SH-SY5Y (cell line): ENCODE results near the gene A4GALT.

Experiments
- GATA2 ChIP-seq: IDR thresholded peaks from 2 replicates; pipeline ENCODE4 v1.6.1; 2011; ENCODE audit warnings: mild to moderate bottlenecking, low read depth, low read length
- GATA3 ChIP-seq: IDR thresholded peaks from 2 replicates; pipeline ENCODE4 v1.6.1; 2011; ENCODE audit warnings: low read depth, mild to moderate bottlenecking, low read length, moderate library complexity

A4GALT gene

DNA sequence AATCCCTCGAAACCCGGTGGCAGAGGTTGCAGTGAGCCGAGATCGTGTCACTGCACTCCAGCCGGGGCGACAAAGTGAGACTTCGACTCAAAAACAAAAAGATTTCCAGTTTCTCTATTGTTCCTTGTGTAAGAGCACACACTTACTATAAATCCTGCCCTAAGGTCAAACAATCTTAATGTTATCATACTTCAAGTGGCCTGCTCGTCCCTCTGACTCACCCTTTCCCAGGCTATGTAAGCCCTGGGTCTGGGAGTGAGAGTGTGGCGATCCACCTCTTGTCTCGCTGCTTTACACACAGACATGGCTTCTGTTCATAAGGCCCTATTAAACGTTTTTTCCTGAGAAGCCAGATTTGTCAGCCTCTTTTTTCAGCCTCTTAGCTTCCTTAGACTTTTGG is 24.4 kb upstream of the A4GALT start:
- TF ChIP-seq GATA3 (no peak), GATA2 (no peak)

DNA sequence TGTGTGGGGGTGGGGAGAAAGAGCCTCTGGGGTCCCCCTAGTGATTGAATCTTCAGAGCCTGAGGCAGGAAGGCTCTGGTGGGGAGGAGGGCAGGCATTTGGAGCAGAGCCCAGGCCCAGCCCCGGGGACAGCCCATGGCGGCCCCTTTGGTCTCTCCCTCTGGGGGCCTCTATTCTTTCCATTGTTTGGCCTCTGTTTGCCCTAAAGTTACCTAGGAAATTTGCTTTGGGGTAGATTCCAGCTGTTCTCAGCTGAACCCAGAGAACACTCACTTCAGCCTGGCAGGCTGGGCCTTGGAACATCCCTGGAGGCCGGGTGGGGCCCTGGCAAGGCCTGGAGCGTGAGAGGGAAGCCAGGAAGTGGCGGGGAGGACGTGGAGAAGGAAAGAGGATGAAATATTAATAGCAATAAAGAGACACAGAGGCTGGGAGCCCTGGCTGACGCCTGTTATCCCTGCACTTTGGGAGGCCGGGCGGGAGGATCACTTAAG is 22.9 kb upstream of the A4GALT start:
- TF ChIP-seq GATA3 (no peak), GATA2 (no peak)

DNA sequence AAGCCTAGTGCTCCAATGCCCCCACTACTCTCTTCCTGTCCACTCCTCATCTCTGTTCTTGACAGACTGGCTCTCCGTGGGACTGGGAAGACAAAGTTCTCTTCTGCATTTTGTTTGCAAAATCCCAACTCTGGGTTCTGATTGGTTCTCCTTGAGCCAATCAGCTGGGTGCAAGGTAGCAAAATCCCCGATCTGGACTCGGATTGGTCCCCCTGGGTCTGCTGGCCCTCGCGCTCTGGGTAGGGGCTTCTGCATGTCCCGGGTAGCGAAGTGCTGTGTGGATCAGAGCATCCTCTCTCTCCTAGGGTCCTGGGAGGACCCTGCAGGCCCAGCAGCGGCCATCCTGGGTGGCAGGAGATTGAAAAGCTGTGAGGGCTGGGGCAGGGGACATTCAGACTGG is 22.3 kb upstream of the A4GALT start:
- TF ChIP-seq GATA3 (no peak), GATA2 (no peak)

DNA sequence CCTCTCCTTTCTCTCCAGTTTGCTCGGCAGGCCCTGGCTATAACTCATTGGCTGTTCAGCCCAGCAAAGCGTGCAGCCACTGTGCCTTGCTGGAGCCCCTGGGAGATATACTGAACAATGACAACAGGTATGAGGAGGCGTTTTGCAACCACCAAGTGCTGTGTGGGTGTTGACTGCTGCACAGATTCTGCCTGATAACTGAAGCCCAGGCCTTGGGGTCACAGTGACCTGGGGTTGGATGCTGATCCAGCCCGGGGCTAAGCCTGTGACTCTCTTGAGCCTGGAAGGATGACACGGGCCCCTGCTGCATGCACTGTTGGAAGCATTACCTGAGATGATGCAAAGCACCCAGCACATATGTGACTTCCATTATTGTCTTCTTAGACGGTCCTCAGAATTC is 13.7 kb upstream of the A4GALT start:
- TF ChIP-seq GATA3 (no peak), GATA2 (no peak)

DNA sequence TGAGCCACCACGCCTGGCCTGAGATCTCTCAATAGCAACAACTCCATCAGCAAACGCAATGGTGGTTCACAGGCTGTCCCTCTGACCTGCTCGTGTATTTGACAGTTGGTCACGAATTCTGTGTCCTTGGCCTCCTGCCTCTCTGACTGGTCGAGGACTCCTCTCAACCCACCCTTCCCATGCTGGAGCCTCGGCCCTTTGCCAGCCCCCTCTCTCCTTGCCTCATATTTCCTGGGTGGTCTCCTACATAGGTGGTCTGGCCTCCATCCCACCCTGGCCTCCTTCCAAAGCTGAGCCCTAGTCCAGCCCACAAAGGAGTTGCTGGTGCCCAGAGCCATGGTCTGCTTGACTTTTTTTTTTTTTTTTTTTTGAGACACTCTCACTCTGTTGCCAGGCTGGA is 11.4 kb upstream of the A4GALT start:
- TF ChIP-seq GATA2 (no peak), GATA3 (no peak)

DNA sequence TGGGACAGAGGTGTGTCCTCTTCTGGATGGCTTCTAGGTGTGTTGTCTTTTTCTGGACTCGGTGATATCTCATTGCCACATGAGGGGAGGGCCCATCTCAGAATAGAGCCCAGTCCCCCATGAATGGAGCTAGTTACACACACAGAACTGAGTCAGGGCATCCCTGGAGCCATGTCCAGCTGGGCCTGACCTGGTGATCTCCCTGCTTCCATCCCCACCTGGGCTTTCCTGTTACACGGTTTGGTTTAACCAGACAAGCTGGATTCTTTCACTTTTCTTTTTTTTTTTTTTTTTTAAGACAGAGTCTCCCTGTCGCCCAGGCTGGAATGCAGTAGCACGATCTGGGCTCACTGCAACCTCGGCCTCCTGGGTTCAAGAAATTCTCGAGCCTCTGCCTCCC is 6.1 kb upstream of the A4GALT start:
- TF ChIP-seq GATA3, result no peak
- no peak for TF ChIP-seq GATA2

DNA sequence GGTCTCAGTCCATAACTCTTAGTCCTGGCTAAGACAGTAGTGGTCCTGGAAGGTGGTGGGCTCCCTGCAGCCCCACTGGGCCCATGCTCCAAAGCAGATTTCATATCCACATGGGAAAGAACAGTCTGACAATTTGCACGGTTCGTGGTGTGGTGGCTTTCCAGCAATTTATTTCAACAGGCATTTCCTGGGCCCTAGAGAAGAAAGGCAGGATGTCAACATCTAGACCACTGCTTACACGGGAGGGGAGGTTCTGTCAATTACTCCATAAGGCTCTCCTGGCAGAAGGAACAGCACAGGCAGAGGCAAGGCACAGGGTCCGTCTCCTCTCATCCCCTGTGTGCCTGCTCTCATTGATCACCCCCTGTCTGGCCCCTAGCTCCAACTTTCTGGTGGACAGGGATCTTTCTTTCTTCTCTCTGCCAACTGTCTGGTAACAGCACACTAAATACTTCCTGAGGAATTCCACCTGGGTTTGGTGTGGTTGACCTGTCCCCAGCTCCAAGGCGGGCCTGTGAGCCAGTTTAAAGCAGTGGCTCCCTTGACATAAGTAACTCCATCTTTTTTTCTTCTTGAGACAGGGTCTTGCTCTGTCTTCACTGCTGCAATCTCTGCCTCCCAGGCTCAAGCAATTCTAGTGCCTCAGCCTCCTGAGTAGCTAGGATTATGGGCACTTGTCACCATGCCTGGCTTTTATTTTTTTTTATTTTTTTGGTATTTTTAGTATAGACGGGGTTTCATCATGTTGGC is 5.1 kb upstream of the A4GALT start:
- TF ChIP-seq GATA3, result no peak
- no peak for TF ChIP-seq GATA2

DNA sequence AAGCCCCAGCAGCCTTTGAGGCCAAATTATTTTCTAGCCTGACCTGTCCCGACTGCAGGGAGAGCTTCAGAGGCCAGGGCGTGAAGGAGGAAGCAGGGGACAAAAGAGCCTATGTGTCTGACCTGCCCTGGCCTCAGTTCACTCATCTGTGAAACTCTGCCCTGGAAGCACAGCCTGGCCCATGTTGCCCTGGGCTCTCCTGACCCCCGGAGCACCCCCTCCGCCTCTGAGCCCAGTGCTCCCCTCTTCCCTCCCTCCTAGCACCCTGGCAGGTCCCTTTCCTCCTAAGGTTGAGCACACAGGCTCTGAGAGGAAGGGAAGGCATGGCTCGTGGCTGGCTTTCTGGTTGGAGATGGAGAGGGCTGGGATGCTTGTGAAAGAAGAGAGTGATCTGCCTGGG is 3.4 kb upstream of the A4GALT start:
- TF ChIP-seq GATA3 (no peak), GATA2 (no peak)

DNA sequence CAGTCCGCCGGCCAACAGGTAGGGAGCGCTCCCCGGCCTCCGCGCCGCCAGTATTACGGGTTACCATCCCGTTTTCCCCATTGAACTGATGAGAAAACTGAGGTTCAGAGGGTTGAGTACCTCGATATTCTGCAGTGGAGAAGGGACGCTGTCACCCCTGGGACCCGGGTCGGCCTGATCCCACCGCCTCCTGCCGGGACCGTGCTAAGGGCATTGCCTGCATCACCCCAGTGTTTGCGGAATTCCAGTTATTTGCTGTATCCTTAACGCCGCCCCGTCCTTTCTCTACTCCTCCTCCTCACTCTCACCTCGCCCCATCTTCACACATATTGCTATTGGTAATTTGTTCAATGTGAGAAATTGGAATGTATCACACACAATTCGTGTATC is 370 bp upstream of the A4GALT start:
- no peak for TF ChIP-seq GATA3
- TF ChIP-seq GATA2, result no peak

DNA sequence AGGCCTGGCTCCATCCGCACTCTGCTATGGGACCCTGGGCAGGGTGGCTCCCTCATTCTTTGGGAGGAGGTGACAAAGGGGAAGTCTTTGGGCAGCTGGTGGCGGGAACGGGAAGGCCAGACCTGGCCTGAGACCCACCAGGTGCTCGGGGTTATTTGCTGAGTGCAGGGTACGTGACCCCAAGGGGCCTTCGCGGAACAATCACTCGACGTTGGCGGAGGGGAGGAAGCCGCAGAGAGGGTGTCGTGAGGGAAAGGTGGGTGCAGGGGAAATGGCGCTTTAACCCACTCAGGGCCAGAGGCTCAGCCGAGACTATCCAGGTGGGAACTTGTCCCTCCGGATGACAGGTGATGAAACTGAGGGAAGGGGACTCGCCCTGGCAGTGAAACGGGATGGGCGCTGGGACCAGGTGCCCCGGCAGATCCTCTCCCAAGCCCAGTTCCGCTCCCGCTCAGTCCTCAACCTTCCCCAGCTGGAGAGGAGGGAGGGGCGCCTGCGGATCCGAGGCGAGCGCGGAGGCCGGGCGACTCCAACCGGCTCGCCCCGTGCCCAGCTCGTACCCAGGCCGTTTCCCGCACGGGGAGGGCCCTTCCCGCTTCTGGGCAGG is 911 bp downstream of the A4GALT start:
- TF ChIP-seq GATA3, result no peak
- TF ChIP-seq GATA2, result no peak

DNA sequence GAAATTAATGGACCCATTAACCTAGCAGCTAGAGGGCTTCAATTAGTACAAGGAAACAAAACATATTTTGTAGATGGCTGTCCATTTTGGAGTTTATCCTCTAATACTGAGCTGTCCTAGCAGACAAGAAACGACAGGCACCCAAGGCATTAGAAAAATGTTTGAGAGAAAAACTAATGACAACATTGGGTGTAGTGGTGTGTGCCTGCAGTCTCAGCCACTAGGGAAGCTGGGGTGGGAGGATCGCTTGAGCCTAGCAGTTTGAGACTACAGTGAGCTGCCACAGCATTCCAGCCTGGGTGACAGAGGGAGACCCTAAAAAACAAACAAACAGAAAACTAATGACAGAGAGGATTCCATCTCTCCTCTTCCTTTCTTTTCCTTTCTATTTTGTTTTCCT is 1.5 kb downstream of the A4GALT start:
- TF ChIP-seq GATA3 (no peak), GATA2 (no peak)

DNA sequence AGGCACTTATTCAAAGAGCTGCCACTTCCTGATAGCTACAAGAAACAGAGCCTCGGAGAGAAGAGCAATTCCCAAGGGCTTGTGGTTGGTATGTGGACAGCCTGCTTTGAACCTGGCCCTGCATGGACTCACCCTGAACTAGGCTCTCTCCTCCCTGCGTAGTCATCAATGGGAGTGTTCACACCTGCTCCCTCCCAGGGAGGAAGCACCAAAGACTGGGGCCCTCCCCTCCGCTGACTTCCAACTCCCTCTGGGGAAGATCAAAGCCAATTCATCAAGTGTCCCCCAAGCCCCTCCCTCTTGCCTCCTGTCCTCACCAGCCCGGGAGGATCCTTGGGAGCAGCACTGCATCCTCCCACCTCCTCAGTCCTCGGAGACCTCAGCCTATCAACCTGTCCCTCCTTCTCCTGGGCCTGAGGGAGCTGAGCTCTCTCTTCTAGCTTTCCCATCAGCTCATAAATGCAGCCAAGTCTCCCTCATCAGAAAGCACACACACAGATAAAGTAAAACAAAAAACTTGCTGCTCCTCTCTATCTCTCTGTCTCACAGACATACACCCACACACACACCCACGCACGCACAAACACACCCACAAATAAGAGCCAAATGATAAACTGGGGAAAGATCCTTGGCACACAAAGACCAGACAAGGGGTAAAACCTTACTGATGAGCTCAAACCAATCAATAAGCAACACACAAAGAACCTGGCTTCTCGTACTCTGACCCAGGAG is 3.3 kb downstream of the A4GALT start:
- TF ChIP-seq GATA3, result no peak

DNA sequence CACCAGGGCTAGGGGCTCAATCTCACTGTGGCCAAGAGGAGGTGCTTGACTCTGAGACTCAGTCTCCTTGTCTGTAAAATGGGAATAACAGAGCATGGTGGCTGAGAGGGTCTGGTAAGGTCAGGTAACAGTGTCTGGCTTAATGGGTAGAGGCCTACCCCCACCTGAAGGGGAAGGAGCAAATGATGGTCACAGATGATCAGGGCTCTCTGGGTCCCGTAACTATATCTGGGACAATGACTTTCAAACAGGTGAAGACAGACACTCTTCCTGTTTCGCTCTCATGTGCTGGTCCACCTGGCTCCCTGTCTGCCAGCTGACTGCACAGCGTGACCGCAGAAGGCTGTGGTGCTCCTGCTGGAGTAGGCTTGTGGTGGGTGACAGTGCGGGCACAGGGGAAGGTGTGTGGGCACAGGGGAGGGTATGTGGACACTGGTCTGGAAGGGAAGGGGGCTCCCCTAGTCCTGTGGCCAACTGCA is 4.0 kb downstream of the A4GALT start:
- TF ChIP-seq GATA3, result no peak
- no peak for TF ChIP-seq GATA2

DNA sequence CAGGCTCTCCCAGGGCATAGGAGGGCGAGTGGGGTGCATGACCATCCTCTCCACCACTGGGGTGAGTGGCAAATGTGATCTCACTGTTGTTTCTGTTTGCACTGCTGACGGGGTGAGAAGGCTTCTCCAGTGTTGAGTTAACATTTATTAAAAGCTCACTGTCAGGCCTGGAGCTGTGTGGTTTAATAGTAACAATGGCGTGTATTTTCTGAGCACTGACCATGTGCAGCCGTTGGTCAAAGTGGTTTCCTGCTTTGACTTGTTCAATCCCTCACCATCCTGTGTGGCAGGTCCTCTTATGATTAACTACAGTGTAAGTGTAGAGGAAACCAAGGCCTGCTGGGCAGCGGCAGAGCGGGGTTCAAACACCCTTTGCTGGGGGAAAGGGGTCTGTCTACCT is 4.4 kb downstream of the A4GALT start:
- TF ChIP-seq GATA3 (no peak), GATA2 (no peak)
